Measurements from ENCODE around the gene FBXO17. TPM values are rescaled to one million over a fixed set of nuclear protein-coding genes. Genes with fewer than 3 reads are reported as not detected.

Gene FBXO17
- total and polyA plus RNA-seq, 12 donors = 4.1 to 18.7 (median 9.4) TPM

GRCh38 chr19:38928391-38929001 lies 47.0 kb downstream of the FBXO17 start:
- no peaks in the 10 kb centered on the region for H3K27me3 ChIP-seq
- WGBS, 4 donors = 79 to 86% (median 83%) methylated on average over 4 of the region's 4 CpGs
- H3K4me3 ChIP-seq = no peak overlapping the region
- no peak for DNase-seq
- intact Hi-C loops (cut with DNase I) = loop anchor here in 1 of 2 donors (10.0 kb wide), 1 partner anchor 184 kb away; the partner anchor contains the start of gene CAPN12
- peaks cover 4 to 23% of the 10 kb centered on the region in 2 donors for H3K4me1 ChIP-seq (replicated peaks in 1 of 2)
- H3K27ac ChIP-seq = no peak overlapping the region
- H3K36me3 ChIP-seq (replicated peaks in 1 of 2) = peaks cover 0 to 38% of the 10 kb centered on the region in 2 donors
- no peaks in the 10 kb centered on the region for H3K9me3 ChIP-seq (replicated peaks in 1 of 3)
- TF ChIP-seq CTCF (IDR thresholded peaks at IDR 0.05) = no peak
- TF ChIP-seq POLR2A (IDR thresholded peaks at IDR 0.05) = no peak

- H3K27ac ChIP-seq = no peak overlapping the region
- peaks cover 0 to 2% of the 10 kb centered on the region in 2 donors for H3K4me1 ChIP-seq (replicated peaks in 1 of 2)
- H3K4me3 ChIP-seq = no peak overlapping the region
- no peak for DNase-seq
- 93 to 96% (median 95%) methylated on average over 7 of the region's 7 CpGs for WGBS, 4 donors
- H3K9me3 ChIP-seq (replicated peaks in 1 of 3) = no peaks in the 10 kb centered on the region
- peaks cover 0 to 39% of the 10 kb centered on the region in 2 donors for H3K36me3 ChIP-seq (replicated peaks in 1 of 2)
- no peak for TF ChIP-seq POLR2A (IDR thresholded peaks at IDR 0.05)
- no peak for TF ChIP-seq CTCF (IDR thresholded peaks at IDR 0.05)
- intact Hi-C loops (cut with DNase I) = loop anchor here in 1 of 2 donors (10.0 kb wide), 1 partner anchor 180 kb away; the partner anchor contains the start of gene CAPN12
- no peaks in the 10 kb centered on the region for H3K27me3 ChIP-seq
Observed at GRCh38 chr19:38924388-38924787, 51.2 kb downstream of the FBXO17 start.

GRCh38 chr19:38922482-38922881 lies 53.1 kb downstream of the FBXO17 start:
- Histone ChIP-seq H3K9me3 (replicated peaks in 1 of 3) (no peaks in the 10 kb centered on the region), H3K27ac (no peak overlapping the region), H3K36me3 (replicated peaks in 1 of 2) (peaks cover 0 to 39% of the 10 kb centered on the region in 2 donors), H3K4me3 (no peak overlapping the region), H3K27me3 (no peaks in the 10 kb centered on the region), H3K4me1 (replicated peaks in 1 of 2) (peaks cover 0 to 3% of the 10 kb centered on the region in 2 donors)
- 90 to 96% (median 92%) methylated on average over 5 of the region's 5 CpGs for WGBS, 4 donors
- TF ChIP-seq POLR2A (IDR thresholded peaks at IDR 0.05) (no peak), CTCF (IDR thresholded peaks at IDR 0.05) (no peak)
- DNase-seq = no peak
- intact Hi-C loops (cut with DNase I) = loop anchor here in 1 of 2 donors (10.0 kb wide), 1 partner anchor 178 kb away; the partner anchor contains the start of gene CAPN12

- Histone ChIP-seq H3K36me3 (replicated peaks in 1 of 2) (peaks cover 0 to 39% of the 10 kb centered on the region in 2 donors), H3K4me3 (no peak overlapping the region)
- intact Hi-C loops (cut with DNase I) = loop anchor here in 1 of 2 donors (10.0 kb wide), 1 partner anchor 177 kb away; the partner anchor contains the start of gene CAPN12
Observed at GRCh38 chr19:38921420-38922274, 53.9 kb downstream of the FBXO17 start.

More at GRCh38 chr19:38921420-38922274, 53.9 kb downstream of the FBXO17 start:
- peaks cover 0 to 3% of the 10 kb centered on the region in 2 donors for H3K4me1 ChIP-seq (replicated peaks in 1 of 2)
- no peaks in the 10 kb centered on the region for H3K27me3 ChIP-seq
- DNase-seq = no peak
- no peak for TF ChIP-seq CTCF (IDR thresholded peaks at IDR 0.05)
- TF ChIP-seq POLR2A (IDR thresholded peaks at IDR 0.05) = no peak
- no peak overlapping the region for H3K27ac ChIP-seq
- no peaks in the 10 kb centered on the region for H3K9me3 ChIP-seq (replicated peaks in 1 of 3)
- WGBS, 4 donors = 85 to 96% (median 93%) methylated on average over 7 to 20 of the region's 20 CpGs

Data from adrenal gland (tissue), 12 donors.